HCT116 (cell line): ENCODE results near the gene FAM120A. TPM values are rescaled to one million over a fixed set of nuclear protein-coding genes. Genes with fewer than 3 reads are reported as not detected.

Experiments used
- ATAC-seq: fragments of 200-7000 bp; cut with Tn5 transposase; 2 replicates; pipeline ENCODE4 v1.9.1; 2020; ENCODE audit warnings: mild to moderate bottlenecking, moderate library complexity
- BruUV-seq: library from RNA; stranded (reverse); fragments of 400-500 nt; replicated peaks from 2 replicates; lab custom pipeline; 2021; lab: Mats Ljungman, UMichigan
- CTCF ChIA-PET: fragments of 300-600 bp; sonication (Branson Sonifier 250); formaldehyde crosslinking; loops from one replicate; lab custom pipeline; 2021; ENCODE audit warnings: antibody characterized with exemption; lab: Charles Lee
- POLR2A ChIA-PET: fragments of 300-600, 350-600 bp; sonication (Branson Sonifier 250); formaldehyde crosslinking; loops from one replicate; lab custom pipeline; 2021; ENCODE audit warnings: antibody characterized with exemption; lab: Charles Lee
- RAD21 ChIA-PET, 2 experiments: fragments of 300-600 bp; sonication (Branson Sonifier 250); formaldehyde crosslinking; loops; one replicate each; lab custom pipeline; 2023; ENCODE audit warnings: low total read pairs in 2 of 2; ENCODE audit not compliant: uncharacterized antibody in 2 of 2, unreplicated experiment in 2 of 2, low non-redundant PET in 1 of 2; lab: Charles Lee
- DNase-seq: peaks from one replicate; pipeline ENCODE4 v3.0.0-alpha.2; 2010; ENCODE audit warnings: low read depth, low spot score
- H2AFZ ChIP-seq: fragments of 200-600 bp; shearing (Covaris generic), sonication (generic); 2 replicates; pipeline ENCODE4 v1.6.1; 2017; ENCODE audit warnings: low read depth, mixed run types, mixed read lengths, antibody characterized with exemption, low read length; ENCODE audit not compliant: poor library complexity, severe bottlenecking
- H3K27ac ChIP-seq: 2 replicates; pipeline ENCODE4 v1.5.1; 2012; ENCODE audit warnings: low read depth, low read length
- H3K27me3 ChIP-seq: fragments of 200-600 bp; sonication (generic); 2 replicates; pipeline ENCODE4 v1.6.1; 2016; ENCODE audit warnings: mixed run types, low read length, mixed read lengths; ENCODE audit not compliant: insufficient read depth
- H3K36me3 ChIP-seq, 2 experiments: fragments of 200-500 bp in 1 of 2; fragments of 200-600 bp in 1 of 2; sonication (Bioruptor generic) in 1 of 2; sonication (generic) in 1 of 2; 2 replicates each; pipeline versions ENCODE4 v1.5.1 to v1.6.1; 2014 to 2016; ENCODE audit warnings: low read length in 2 of 2, inconsistent platforms in 1 of 2, mixed read lengths in 1 of 2, mixed run types in 1 of 2; ENCODE audit not compliant: insufficient read depth in 2 of 2, control insufficient read depth in 1 of 2
- H3K4me1 ChIP-seq, 2 experiments: fragments of 200-600 bp in 1 of 2; sonication (generic) in 1 of 2; 2 replicates each; pipeline versions ENCODE4 v1.5.1 to v1.6.1; 2012 to 2017; ENCODE audit warnings: low read length in 2 of 2, inconsistent platforms in 1 of 2, mild to moderate bottlenecking in 1 of 2, mixed read lengths in 1 of 2, mixed run types in 1 of 2, moderate library complexity in 1 of 2; ENCODE audit not compliant: insufficient read depth in 2 of 2, control insufficient read depth in 1 of 2
- H3K4me2 ChIP-seq: fragments of 200-600 bp; sonication (generic); 2 replicates; pipeline ENCODE4 v1.6.1; 2017; ENCODE audit warnings: mixed run types, low read length, mixed read lengths
- H3K4me3 ChIP-seq, 2 experiments: fragments of 200-600 bp in 1 of 2; sonication (generic) in 1 of 2; replicated peaks in 1 of 2; 2 replicates each; pipeline ENCODE4 v1.5.1; 2011 to 2016; ENCODE audit warnings: low read length in 2 of 2, control low read depth in 1 of 2, low read depth in 1 of 2, mild to moderate bottlenecking in 1 of 2, mixed read lengths in 1 of 2, mixed run types in 1 of 2
- H3K79me2 ChIP-seq: fragments of 200-600 bp; sonication (generic); 2 replicates; pipeline ENCODE4 v1.6.1; 2017; ENCODE audit warnings: mild to moderate bottlenecking, mixed run types, low read length, moderate library complexity, mixed read lengths; ENCODE audit not compliant: insufficient read depth
- H3K9ac ChIP-seq: fragments of 200-600 bp; sonication (generic); 2 replicates; pipeline ENCODE4 v1.6.1; 2016; ENCODE audit warnings: low read length, mixed read lengths
- H3K9me2 ChIP-seq: fragments of 200-600 bp; sonication (generic), shearing (Covaris generic); 2 replicates; pipeline ENCODE4 v1.6.1; 2017; ENCODE audit warnings: mixed run types, mild to moderate bottlenecking, moderate library complexity; ENCODE audit not compliant: insufficient read depth
- H3K9me3 ChIP-seq, 2 experiments: fragments of 200-500 bp in 1 of 2; fragments of 200-600 bp in 1 of 2; sonication (Bioruptor generic) in 1 of 2; sonication (generic) in 1 of 2; 2 replicates each; pipeline ENCODE4 v1.6.1; 2014 to 2017; ENCODE audit warnings: low read length in 2 of 2, mixed read lengths in 2 of 2, inconsistent platforms in 1 of 2, low read depth in 1 of 2, mild to moderate bottlenecking in 1 of 2, mixed run types in 1 of 2, moderate library complexity in 1 of 2; ENCODE audit not compliant: control insufficient read depth in 1 of 2, insufficient read depth in 1 of 2
- H4K20me1 ChIP-seq: fragments of 200-600 bp; sonication (generic), shearing (Covaris generic); 2 replicates; pipeline ENCODE4 v1.6.1; 2017; ENCODE audit warnings: mixed run types, mild to moderate bottlenecking, moderate library complexity; ENCODE audit not compliant: insufficient read depth
- ATF3 ChIP-seq: IDR thresholded peaks from 2 replicates; pipeline ENCODE4 v1.6.1; 2012
- ELF1 ChIP-seq: IDR thresholded peaks from 2 replicates; pipeline ENCODE4 v1.6.1; 2012; ENCODE audit warnings: low read depth, borderline replicate concordance
- JUND ChIP-seq: IDR thresholded peaks from 2 replicates; pipeline ENCODE4 v1.6.1; 2012
- POLR2A ChIP-seq: IDR thresholded peaks from 2 replicates; pipeline ENCODE4 v1.7.0; 2011; ENCODE audit warnings: borderline replicate concordance; ENCODE audit not compliant: insufficient read depth, insufficient read length; ENCODE audit errors: extremely low read depth
- ZBTB33 ChIP-seq: IDR thresholded peaks from 2 replicates; pipeline ENCODE4 v1.6.1; 2011; ENCODE audit warnings: mild to moderate bottlenecking, low read length, moderate library complexity; ENCODE audit not compliant: insufficient replicate concordance; ENCODE audit errors: extremely low read depth
- ZNF274 ChIP-seq: fragments of 200-500 bp; sonication (Bioruptor generic); IDR thresholded peaks from 2 replicates; pipeline ENCODE4 v1.6.1; 2014; ENCODE audit warnings: mild to moderate bottlenecking, low read depth, low read length, inconsistent platforms
- intact Hi-C: fragments of 100-400 bp; cut with micrococcal nuclease; formaldehyde crosslinking; loops from 2 replicates; pipeline ENCODE4 v1.10.0; 2022
- total RNA-seq: library from RNA; stranded (reverse); gene quantifications from one replicate; pipeline ENCODE4 v1.2.1, GENCODE V29; 2021; ENCODE audit not compliant: unreplicated experiment

Gene FAM120A
- total RNA-seq, 1 experiment from 2014 or later = 122 TPM

GRCh38 chr9:93597142-93597706 lies 145.7 kb downstream of the FAM120A start:
- Histone ChIP-seq H3K4me3 (no peak overlapping the region), H3K27ac (no peak overlapping the region), H4K20me1 (no peaks in the 10 kb centered on the region), H3K9me3 (no peaks in the 10 kb centered on the region), H3K9ac (no peak overlapping the region), H3K79me2 (peaks cover 16% of the 10 kb centered on the region; the same call in 1 of the 2 replicates), H3K36me3 (no peaks in the 10 kb centered on the region), H3K27me3 (no peaks in the 10 kb centered on the region), H3K4me1 (peaks cover 11 to 22% of the 10 kb centered on the region in 2 experiments; a peak in 2 of 4 replicates), H2AFZ (no peak overlapping the region), H3K9me2 (no peaks in the 10 kb centered on the region), H3K4me2 (no peak overlapping the region)
- TF ChIP-seq POLR2A = no peak
- TF ChIP-seq JUND = no peak
- DNase-seq (no peak), ATAC-seq (no peak)
- BruUV-seq = no TSS peak
- ChIA-PET CTCF (no interaction called here), RAD21 (no interaction called here), POLR2A (no interaction called here)
- intact Hi-C loops = no loop called here

GRCh38 chr9:93597871-93598646 lies 146.6 kb downstream of the FAM120A start:
- no peak overlapping the region for H2AFZ ChIP-seq
- H3K9me2 ChIP-seq = no peaks in the 10 kb centered on the region
- RAD21 ChIA-PET = no interaction called here
- no peak overlapping the region for H3K4me3 ChIP-seq
- H3K4me2 ChIP-seq = no peak overlapping the region
- no peak overlapping the region for H3K27ac ChIP-seq
- no peaks in the 10 kb centered on the region for H3K36me3 ChIP-seq
- H3K4me1 ChIP-seq = peaks cover 11 to 19% of the 10 kb centered on the region in 2 experiments; a peak in 2 of 4 replicates
- TF ChIP-seq ELF1 (no peak), ZNF274 (no peak), ZBTB33 (no peak), ATF3 (no peak)
- BruUV-seq = no TSS peak
- CTCF ChIA-PET = no interaction called here
- no peak for DNase-seq
- no peak overlapping the region for H3K9ac ChIP-seq
- H3K27me3 ChIP-seq = no peaks in the 10 kb centered on the region
- peaks cover 13% of the 10 kb centered on the region; the same call in 1 of the 2 replicates for H3K79me2 ChIP-seq
- no peaks in the 10 kb centered on the region for H4K20me1 ChIP-seq
- POLR2A ChIA-PET = no interaction called here
- no peaks in the 10 kb centered on the region for H3K9me3 ChIP-seq
- ATAC-seq = no peak
- intact Hi-C loops = no loop called here
